Measurements from ENCODE around the gene SLC27A3.

GRCh38 chr1:153779781-153780541 is 4.8 kb downstream of the SLC27A3 start:
- no peak for TF ChIP-seq POLR2A (IDR thresholded peaks at IDR 0.05)
- TF ChIP-seq CTCF (IDR thresholded peaks at IDR 0.05), result no peak

Data from gastroesophageal sphincter (tissue), 3 donors.